ENCODE measurements around the gene ARHGAP25. TPM values are rescaled to one million over a fixed set of nuclear protein-coding genes. Genes with fewer than 3 reads are reported as not detected.

The ARHGAP25 gene
- total and polyA plus RNA-seq, 11 donors = 2.6 to 27.9 (median 4.8) TPM

DNA sequence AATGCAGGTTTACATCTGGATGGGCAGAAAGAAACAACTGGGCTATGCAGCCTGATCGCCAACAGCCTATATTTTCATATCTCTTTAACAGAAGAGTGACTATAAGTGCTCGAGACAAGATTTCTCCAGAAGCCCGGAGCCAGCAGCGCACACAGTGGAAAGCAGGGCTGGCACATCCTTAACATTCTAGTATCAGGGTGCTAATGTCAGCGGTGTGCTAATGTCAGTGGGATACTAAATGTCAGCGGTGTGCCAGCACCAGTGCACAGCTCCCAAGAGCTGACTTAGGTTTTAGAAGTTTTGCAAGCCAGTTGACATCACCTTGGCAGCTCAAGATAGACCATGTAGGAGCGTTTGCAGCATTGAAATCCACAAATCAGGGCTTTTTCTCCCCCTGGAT lies 128.3 kb downstream of the ARHGAP25 start:
- ATAC-seq (peak in 3 of 4 donors; percentile 15 to 86 (median 69)), DNase-seq (peak in 2 of 5 donors; percentile 30 to 48)
- Histone ChIP-seq H3K4me3 (no peak overlapping the region), H3K36me3 (no peaks in the 10 kb centered on the region), H3K27me3 (peaks cover 0 to 74% (median 20%) of the 10 kb centered on the region in 9 donors), H3K27ac (no peak overlapping the region), H3K9me3 (no peaks in the 10 kb centered on the region), H3K4me1 (peaks cover 0 to 25% (median 0%) of the 10 kb centered on the region in 12 donors)
- WGBS, 4 donors = 29 to 47% (median 37%) methylated on average over 7 of the region's 7 CpGs
- TF ChIP-seq, protein P1, sequence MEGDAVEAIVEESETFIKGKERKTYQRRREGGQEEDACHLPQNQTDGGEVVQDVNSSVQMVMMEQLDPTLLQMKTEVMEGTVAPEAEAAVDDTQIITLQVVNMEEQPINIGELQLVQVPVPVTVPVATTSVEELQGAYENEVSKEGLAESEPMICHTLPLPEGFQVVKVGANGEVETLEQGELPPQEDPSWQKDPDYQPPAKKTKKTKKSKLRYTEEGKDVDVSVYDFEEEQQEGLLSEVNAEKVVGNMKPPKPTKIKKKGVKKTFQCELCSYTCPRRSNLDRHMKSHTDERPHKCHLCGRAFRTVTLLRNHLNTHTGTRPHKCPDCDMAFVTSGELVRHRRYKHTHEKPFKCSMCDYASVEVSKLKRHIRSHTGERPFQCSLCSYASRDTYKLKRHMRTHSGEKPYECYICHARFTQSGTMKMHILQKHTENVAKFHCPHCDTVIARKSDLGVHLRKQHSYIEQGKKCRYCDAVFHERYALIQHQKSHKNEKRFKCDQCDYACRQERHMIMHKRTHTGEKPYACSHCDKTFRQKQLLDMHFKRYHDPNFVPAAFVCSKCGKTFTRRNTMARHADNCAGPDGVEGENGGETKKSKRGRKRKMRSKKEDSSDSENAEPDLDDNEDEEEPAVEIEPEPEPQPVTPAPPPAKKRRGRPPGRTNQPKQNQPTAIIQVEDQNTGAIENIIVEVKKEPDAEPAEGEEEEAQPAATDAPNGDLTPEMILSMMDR (IDR thresholded peaks at IDR 0.05) = no peak
- no peak for TF ChIP-seq POLR2A (IDR thresholded peaks at IDR 0.05)
- intact Hi-C loops (cut with DNase I) = no loop called here

DNA sequence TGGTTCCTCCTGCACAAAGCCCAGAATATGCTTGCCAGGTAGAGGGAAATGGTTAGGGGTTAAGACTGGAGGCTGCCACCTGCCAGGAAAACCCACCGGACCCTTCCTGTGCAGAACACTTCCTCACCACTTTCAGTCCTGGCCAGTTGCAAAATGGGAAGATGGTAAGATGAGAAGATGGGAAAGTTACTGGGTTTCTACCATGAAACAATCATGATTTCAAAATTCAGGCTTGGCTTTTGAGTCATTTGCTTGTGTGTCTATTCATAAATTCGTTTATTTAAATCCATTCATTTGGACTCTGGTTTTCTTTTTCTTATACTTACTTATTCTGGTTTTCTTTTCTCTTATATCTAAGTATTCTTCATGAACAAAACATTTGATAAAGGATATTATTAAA lies 129.4 kb downstream of the ARHGAP25 start:
- no peak for ATAC-seq
- intact Hi-C loops (cut with DNase I) = no loop called here
- Histone ChIP-seq H3K36me3 (no peaks in the 10 kb centered on the region), H3K4me3 (no peak overlapping the region), H3K27ac (no peak overlapping the region), H3K27me3 (peaks cover 0 to 74% (median 14%) of the 10 kb centered on the region in 9 donors), H3K9me3 (no peaks in the 10 kb centered on the region), H3K4me1 (peaks cover 0 to 16% (median 0%) of the 10 kb centered on the region in 12 donors)
- 87 to 92% (median 90%) methylated on average over 2 of the region's 2 CpGs for WGBS, 4 donors
- TF ChIP-seq, protein P1 (IDR thresholded peaks at IDR 0.05) = no peak
- no peak for TF ChIP-seq POLR2A (IDR thresholded peaks at IDR 0.05)
- no peak for DNase-seq

DNA sequence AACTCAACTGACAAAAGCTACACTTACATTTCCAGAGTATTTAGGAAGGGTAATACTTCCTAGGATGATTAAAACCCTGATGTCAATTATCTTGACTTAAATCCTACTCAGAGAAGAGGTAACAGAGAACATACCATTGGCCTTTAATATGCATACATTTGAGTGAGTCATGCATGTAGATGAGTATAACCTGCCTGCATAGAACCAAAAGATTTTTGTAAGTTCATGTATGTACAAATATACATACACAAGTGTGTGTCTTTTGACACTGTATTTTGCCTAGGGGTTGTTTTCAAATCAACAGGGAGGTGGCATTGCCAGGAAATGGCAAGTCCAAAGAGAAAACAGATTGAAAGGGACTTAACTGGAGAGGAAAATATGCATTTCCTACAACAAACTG lies 130.5 kb downstream of the ARHGAP25 start:
- intact Hi-C loops (cut with DNase I) = no loop called here
- no peak for DNase-seq
- no peaks in the 10 kb centered on the region for H3K9me3 ChIP-seq
- H3K4me1 ChIP-seq = peaks cover 0 to 16% (median 0%) of the 10 kb centered on the region in 12 donors
- no peaks in the 10 kb centered on the region for H3K36me3 ChIP-seq
- H3K27ac ChIP-seq = no peak overlapping the region
- TF ChIP-seq POLR2A (IDR thresholded peaks at IDR 0.05) = no peak
- TF ChIP-seq, protein P1 (IDR thresholded peaks at IDR 0.05) = no peak
- peaks cover 0 to 74% (median 11%) of the 10 kb centered on the region in 9 donors for H3K27me3 ChIP-seq
- ATAC-seq = no peak
- no peak overlapping the region for H3K4me3 ChIP-seq

DNA sequence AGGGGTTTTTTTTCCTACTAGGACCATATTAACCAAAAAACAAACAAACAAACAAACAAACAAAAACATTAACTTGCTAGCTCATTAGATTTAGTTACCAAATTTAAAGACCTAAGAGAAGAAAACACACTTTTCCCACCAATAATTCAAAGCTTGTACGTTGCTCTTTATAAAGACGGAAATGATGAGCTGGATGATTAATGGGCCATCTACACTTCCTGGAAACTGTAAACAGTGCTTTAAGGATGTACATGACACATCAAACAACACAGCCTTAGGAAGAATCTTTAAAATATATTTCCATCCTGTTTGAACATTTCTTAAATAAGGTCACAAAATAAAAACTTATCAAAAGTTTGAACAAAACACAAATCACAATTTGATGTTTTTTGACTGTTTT lies 135.6 kb downstream of the ARHGAP25 start:
- intact Hi-C loops (cut with DNase I) = no loop called here
- Histone ChIP-seq H3K27me3 (peaks cover 0 to 76% (median 6%) of the 10 kb centered on the region in 9 donors), H3K9me3 (no peaks in the 10 kb centered on the region), H3K4me3 (no peak overlapping the region), H3K27ac (no peak overlapping the region), H3K4me1 (no peaks in the 10 kb centered on the region), H3K36me3 (no peaks in the 10 kb centered on the region)
- 60 to 70% (median 67%) methylated on average over 2 of the region's 2 CpGs for WGBS, 4 donors
- DNase-seq (no peak), ATAC-seq (no peak)
- no peak for TF ChIP-seq POLR2A (IDR thresholded peaks at IDR 0.05)
- TF ChIP-seq, protein P1 (IDR thresholded peaks at IDR 0.05) = no peak

Measured in heart left ventricle (tissue), 16 donors.